Suprapubic skin (tissue), 3 donors: ENCODE data around the gene ATXN10.

ENCODE experiments used
- POLR2A ChIP-seq, 2 donors: fragments of 450-650 bp; IDR thresholded peaks; one replicate each; pipeline ENCODE4 v1.6.1; 2017; ENCODE audit warnings: antibody characterized with exemption in 2 of 2, mild to moderate bottlenecking in 2 of 2, moderate library complexity in 2 of 2
- TF ChIP-seq, protein P1 (sequence below), 2 donors: fragments of 200-600 bp in 1 of 2; fragments of 450-650 bp in 1 of 2; sonication (generic) in 1 of 2; IDR thresholded peaks; one replicate each; pipeline ENCODE4 v1.5.1; 2016 to 2019; ENCODE audit warnings: antibody characterized with exemption in 2 of 2, mild to moderate bottlenecking in 1 of 2, moderate library complexity in 1 of 2

DNA sequence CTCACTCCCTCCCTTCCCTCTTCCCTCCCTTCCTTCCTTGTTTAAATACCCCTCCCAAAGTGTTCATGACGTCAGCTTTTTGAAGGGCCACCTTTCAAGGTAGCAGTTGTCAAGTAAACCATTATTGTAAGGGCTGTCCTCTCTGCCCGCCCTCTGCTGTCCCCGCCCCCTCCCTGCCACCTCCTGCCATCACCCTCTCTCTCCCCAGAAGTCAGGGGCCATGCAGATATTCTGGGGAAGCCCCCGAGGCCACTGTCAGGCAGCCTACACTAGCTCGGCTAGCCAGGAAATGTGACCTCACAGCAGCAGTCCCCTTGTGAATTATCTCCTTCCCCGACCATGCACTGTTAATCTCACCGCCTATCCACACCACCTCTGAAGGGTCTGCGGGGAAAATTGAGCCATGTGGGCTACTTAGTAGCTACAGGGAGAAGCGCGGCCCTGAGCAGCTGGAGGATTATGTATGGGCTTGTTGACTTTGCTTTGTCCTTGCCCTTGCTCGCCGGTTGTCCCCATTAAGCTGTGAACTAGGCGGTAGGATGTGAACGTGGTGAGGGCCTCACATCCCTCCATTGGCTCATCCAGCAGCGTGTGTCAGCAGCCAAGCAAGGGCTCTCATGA, 42.1 kb upstream of the ATXN10 start:
- TF ChIP-seq, protein P1, sequence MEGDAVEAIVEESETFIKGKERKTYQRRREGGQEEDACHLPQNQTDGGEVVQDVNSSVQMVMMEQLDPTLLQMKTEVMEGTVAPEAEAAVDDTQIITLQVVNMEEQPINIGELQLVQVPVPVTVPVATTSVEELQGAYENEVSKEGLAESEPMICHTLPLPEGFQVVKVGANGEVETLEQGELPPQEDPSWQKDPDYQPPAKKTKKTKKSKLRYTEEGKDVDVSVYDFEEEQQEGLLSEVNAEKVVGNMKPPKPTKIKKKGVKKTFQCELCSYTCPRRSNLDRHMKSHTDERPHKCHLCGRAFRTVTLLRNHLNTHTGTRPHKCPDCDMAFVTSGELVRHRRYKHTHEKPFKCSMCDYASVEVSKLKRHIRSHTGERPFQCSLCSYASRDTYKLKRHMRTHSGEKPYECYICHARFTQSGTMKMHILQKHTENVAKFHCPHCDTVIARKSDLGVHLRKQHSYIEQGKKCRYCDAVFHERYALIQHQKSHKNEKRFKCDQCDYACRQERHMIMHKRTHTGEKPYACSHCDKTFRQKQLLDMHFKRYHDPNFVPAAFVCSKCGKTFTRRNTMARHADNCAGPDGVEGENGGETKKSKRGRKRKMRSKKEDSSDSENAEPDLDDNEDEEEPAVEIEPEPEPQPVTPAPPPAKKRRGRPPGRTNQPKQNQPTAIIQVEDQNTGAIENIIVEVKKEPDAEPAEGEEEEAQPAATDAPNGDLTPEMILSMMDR (IDR thresholded peaks at IDR 0.05): no peak
- no peak for TF ChIP-seq POLR2A (IDR thresholded peaks at IDR 0.05)
